Urothelium cell line (cell line): ENCODE measurements around the gene CCDC90B.
"Not testable (repeated sequence)": the region's sequence is repeated elsewhere in the genome, so short reads cannot be mapped to it uniquely, and the experiment has no call there.

ENCODE experiments used
- DNase-seq: peaks from one replicate; pipeline ENCODE4 v3.0.0; 2011; ENCODE audit warnings: low spot score, mixed read lengths
- FAIRE-seq: peaks from 2 replicates; lab custom pipeline; 2011; peaks lifted over from hg19 to GRCh38; lab: Jason Lieb, UNC

The CCDC90B gene

GRCh38 chr11:83285771-83286528 is at the start of gene CCDC90B:
Gene CCDC90B (minus strand): TSS chr11:83286367. CDS start chr11:83285972, 395 bp downstream.
- DNase-seq: peak; percentile 97
- FAIRE-seq: peak; percentile 78

- FAIRE-seq (peak; percentile 13), DNase-seq (no peak)
Observed at GRCh38 chr11:83335446-83336070, 49.4 kb upstream of the CCDC90B start.

- no peak for FAIRE-seq
- DNase-seq: no peak
Observed at GRCh38 chr11:83330303-83330702, 44.1 kb upstream of the CCDC90B start.

- DNase-seq: no peak
- FAIRE-seq: no peak
Observed at GRCh38 chr11:83326326-83326725, 40.2 kb upstream of the CCDC90B start.

- FAIRE-seq (no peak), DNase-seq (no peak)
Observed at GRCh38 chr11:83319346-83319745, 33.2 kb upstream of the CCDC90B start.

GRCh38 chr11:83318931-83319330 is 32.8 kb upstream of the CCDC90B start:
- FAIRE-seq (no peak), DNase-seq (no peak)

- FAIRE-seq: no peak
- DNase-seq: no peak
Observed at GRCh38 chr11:83317757-83318690, 31.9 kb upstream of the CCDC90B start.

GRCh38 chr11:83316897-83317268 is 30.7 kb upstream of the CCDC90B start:
- not testable (repeated sequence) for DNase-seq, FAIRE-seq

- FAIRE-seq, DNase-seq: not testable (repeated sequence)
Observed at GRCh38 chr11:83316143-83316896, 30.2 kb upstream of the CCDC90B start.

- FAIRE-seq: no peak
- DNase-seq: no peak
Observed at GRCh38 chr11:83312430-83312829, 26.3 kb upstream of the CCDC90B start.

GRCh38 chr11:83311701-83312100 is 25.5 kb upstream of the CCDC90B start:
- FAIRE-seq (no peak), DNase-seq (no peak)

- DNase-seq (no peak), FAIRE-seq (no peak)
Observed at GRCh38 chr11:83310718-83311117, 24.6 kb upstream of the CCDC90B start.

GRCh38 chr11:83308536-83308935 is 22.4 kb upstream of the CCDC90B start:
- FAIRE-seq, DNase-seq: not testable (repeated sequence)

- FAIRE-seq: no peak
Observed at GRCh38 chr11:83306200-83307080, 20.3 kb upstream of the CCDC90B start.

GRCh38 chr11:83303316-83303715 is 17.1 kb upstream of the CCDC90B start:
- FAIRE-seq (no peak), DNase-seq (no peak)

More at GRCh38 chr11:83306200-83307080, 20.3 kb upstream of the CCDC90B start:
- no peak for DNase-seq

GRCh38 chr11:83302151-83302550 is 16.0 kb upstream of the CCDC90B start:
- DNase-seq: no peak
- FAIRE-seq: no peak

GRCh38 chr11:83299681-83300080 is 13.5 kb upstream of the CCDC90B start:
- no peak for FAIRE-seq
- DNase-seq: no peak

GRCh38 chr11:83294208-83294607 is 8.0 kb upstream of the CCDC90B start:
- DNase-seq (no peak), FAIRE-seq (no peak)

GRCh38 chr11:83293457-83293774 is 7.2 kb upstream of the CCDC90B start:
- FAIRE-seq: no peak
- no peak for DNase-seq
